IMR-90 (cell line): Measurements from ENCODE around the gene PERM1. TPM values are rescaled to one million over a fixed set of nuclear protein-coding genes. Genes with fewer than 3 reads are reported as not detected.
A peak's percentile ranks its signal among the peaks of the same experiment; 100 is the strongest.
"Not testable (repeated sequence)": the region's sequence is repeated elsewhere in the genome, so short reads cannot be mapped to it uniquely, and the experiment has no call there.

Source experiments
- ATAC-seq: fragments of 200-7000 bp; cut with Tn5 transposase; 2 replicates; pipeline ENCODE4 v1.9.1; 2020; ENCODE audit warnings: low read depth, mild to moderate bottlenecking, moderate library complexity
- BruUV-seq: library from RNA; stranded (reverse); fragments of 400-500 nt; replicated peaks from 2 replicates; lab custom pipeline; 2021; lab: Mats Ljungman, UMichigan
- CTCF ChIA-PET: fragments of 300-600 bp; formaldehyde crosslinking; extraction: SDS; loops from one replicate; lab custom pipeline; 2021; ENCODE audit warnings: antibody characterized with exemption; lab: Yijun Ruan, JAX
- POLR2A ChIA-PET: fragments of 300-600 bp; sonication (Branson Sonifier 250); formaldehyde crosslinking; loops from one replicate; lab custom pipeline; 2022; ENCODE audit warnings: antibody characterized with exemption; ENCODE audit not compliant: unreplicated experiment; lab: Charles Lee
- DNase-seq: peaks from one replicate; pipeline ENCODE4 v3.0.0; 2013
- H2AFZ ChIP-seq: replicated peaks from 2 replicates; pipeline ENCODE3; 2013; ENCODE audit warnings: low read length, mild to moderate bottlenecking; ENCODE audit not compliant: poor library complexity
- H2AK5ac ChIP-seq: 2 replicates; pipeline ENCODE4 v1.6.1; 2013; ENCODE audit warnings: low read depth, low read length, inconsistent platforms
- H2AK9ac ChIP-seq: replicated peaks from 2 replicates; pipeline ENCODE3; 2013; ENCODE audit warnings: mild to moderate bottlenecking, low read depth, low read length, moderate library complexity; ENCODE audit not compliant: poor library complexity
- H2BK120ac ChIP-seq: 2 replicates; pipeline ENCODE4 v1.6.1; 2013; ENCODE audit warnings: low read depth, low read length, inconsistent platforms
- H2BK15ac ChIP-seq: 3 replicates; pipeline ENCODE4 v1.6.1; 2013; ENCODE audit warnings: low read depth, low read length, inconsistent platforms
- H2BK20ac ChIP-seq: 2 replicates; pipeline ENCODE4 v1.6.1; 2013; ENCODE audit warnings: low read depth, mild to moderate bottlenecking, inconsistent platforms, low read length, moderate library complexity
- H2BK5ac ChIP-seq: 2 replicates; pipeline ENCODE4 v1.6.1; 2013; ENCODE audit warnings: mild to moderate bottlenecking, low read depth, low read length, inconsistent platforms; ENCODE audit not compliant: poor library complexity, severe bottlenecking
- H3K14ac ChIP-seq: replicated peaks from 2 replicates; pipeline ENCODE4 v1.6.1; 2013; ENCODE audit warnings: low read depth, low read length, inconsistent platforms
- H3K18ac ChIP-seq: 2 replicates; pipeline ENCODE4 v1.6.1; 2013; ENCODE audit warnings: low read depth, low read length, control low read depth
- H3K23ac ChIP-seq: 2 replicates; pipeline ENCODE4 v1.6.1; 2013; ENCODE audit warnings: low read depth, low read length, inconsistent platforms
- H3K27ac ChIP-seq: 2 replicates; pipeline ENCODE4 v1.5.1; 2013; ENCODE audit warnings: mild to moderate bottlenecking, control low read depth, low read length; ENCODE audit not compliant: insufficient read depth
- H3K27me3 ChIP-seq: 2 replicates; pipeline ENCODE4 v1.6.1; 2013; ENCODE audit warnings: low read length; ENCODE audit not compliant: control insufficient read depth, insufficient read depth
- H3K36me3 ChIP-seq: 2 replicates; pipeline ENCODE4 v1.6.1; 2013; ENCODE audit warnings: low read length, mixed read lengths; ENCODE audit not compliant: control insufficient read depth, insufficient read depth
- H3K4ac ChIP-seq: 2 replicates; pipeline ENCODE4 v1.6.1; 2013; ENCODE audit warnings: low read depth, low read length, inconsistent platforms
- H3K4me1 ChIP-seq: 2 replicates; pipeline ENCODE4 v1.6.1; 2013; ENCODE audit warnings: low read length, mixed read lengths; ENCODE audit not compliant: control insufficient read depth, insufficient read depth
- H3K4me2 ChIP-seq: 2 replicates; pipeline ENCODE4 v1.6.1; 2013; ENCODE audit warnings: low read depth, mild to moderate bottlenecking, control low read depth, low read length, moderate library complexity
- H3K4me3 ChIP-seq: 2 replicates; pipeline ENCODE4 v1.5.1; 2013; ENCODE audit warnings: low read depth, mild to moderate bottlenecking, control low read depth, low read length, moderate library complexity; ENCODE audit not compliant: insufficient read depth
- H3K56ac ChIP-seq: 2 replicates; pipeline ENCODE4 v1.6.1; 2013; ENCODE audit warnings: low read length, inconsistent platforms; ENCODE audit not compliant: insufficient read depth; ENCODE audit errors: extremely low read depth
- H3K79me1 ChIP-seq, 2 experiments: 2 replicates each; pipeline ENCODE4 v1.6.1; 2013; ENCODE audit warnings: low read length in 2 of 2, inconsistent platforms in 1 of 2, low read depth in 1 of 2
- H3K9ac ChIP-seq: 2 replicates; pipeline ENCODE4 v1.6.1; 2013; ENCODE audit warnings: low read depth, low read length, control low read depth
- H3K9me1 ChIP-seq: 2 replicates; pipeline ENCODE4 v1.6.1; 2013; ENCODE audit warnings: low read length, inconsistent platforms; ENCODE audit not compliant: insufficient read depth
- H3K9me3 ChIP-seq: 2 replicates; pipeline ENCODE4 v1.6.1; 2013; ENCODE audit warnings: low read length; ENCODE audit not compliant: control insufficient read depth, insufficient read depth
- H4K20me1 ChIP-seq: 2 replicates; pipeline ENCODE4 v1.6.1; 2013; ENCODE audit warnings: low read length, inconsistent platforms; ENCODE audit not compliant: insufficient read depth
- H4K5ac ChIP-seq: 2 replicates; pipeline ENCODE4 v1.6.1; 2013; ENCODE audit warnings: mild to moderate bottlenecking, low read depth, low read length, control low read depth
- H4K8ac ChIP-seq, 2 experiments: 2 replicates each; pipeline ENCODE4 v1.6.1; 2013; ENCODE audit warnings: low read depth in 2 of 2, low read length in 2 of 2, control low read depth in 1 of 2, inconsistent platforms in 1 of 2
- H4K91ac ChIP-seq: 2 replicates; pipeline ENCODE4 v1.6.1; 2013; ENCODE audit warnings: low read depth, low read length, inconsistent platforms; ENCODE audit not compliant: insufficient read depth
- POLR2A ChIP-seq: IDR thresholded peaks from 2 replicates; pipeline ENCODE4 v1.6.1; 2012; ENCODE audit warnings: mild to moderate bottlenecking, low read depth, low read length
- WGBS, 2 experiments: methylation state at CpG; one replicate each; pipeline versions ENCODE4 v1.1.5 to v1.1.7; 2013; ENCODE audit warnings: missing lambda C conversion rate in 2 of 2; ENCODE audit not compliant: insufficient read length in 1 of 2; ENCODE audit errors: extremely low coverage in 2 of 2; 5-methylcytosine and 5-hydroxymethylcytosine counted together
- dilution Hi-C: fragments of 300-500 bp; cut with HindIII; formaldehyde crosslinking; loops from one replicate; pipeline ENCODE4 v1.14.3; 2018; ENCODE audit warnings: low sequenced_read_pairs; ENCODE audit not compliant: unreplicated experiment
- in situ Hi-C: fragments of 300-500 bp; cut with MboI; formaldehyde crosslinking; loops from 3 replicates; pipeline ENCODE4 v1.14.3; 2019; ENCODE audit warnings: low sequenced_read_pairs, inconsistent platforms, mixed read lengths
- intact Hi-C: fragments of 100-400 bp; cut with micrococcal nuclease; formaldehyde crosslinking; loops from 2 replicates; pipeline ENCODE4 v1.10.0; 2022
- polyA plus RNA-seq, 3 experiments: library from polyadenylated mRNA; depleted of rRNA; stranded (reverse); fragments of >200 nt; gene quantifications; 2 replicates each; pipeline ENCODE4 v1.2.3, GENCODE V29; 2012; ENCODE audit warnings: low replicate concordance in 1 of 3
- total RNA-seq: library from RNA; depleted of rRNA; stranded (reverse); fragments of >200 nt; gene quantifications from 2 replicates; pipeline ENCODE4 v1.2.3, GENCODE V29; 2012

The PERM1 gene
- total and polyA plus RNA-seq, 2 of the 4 experiments (the other 2 are of a cell fraction), result not detected

DNA sequence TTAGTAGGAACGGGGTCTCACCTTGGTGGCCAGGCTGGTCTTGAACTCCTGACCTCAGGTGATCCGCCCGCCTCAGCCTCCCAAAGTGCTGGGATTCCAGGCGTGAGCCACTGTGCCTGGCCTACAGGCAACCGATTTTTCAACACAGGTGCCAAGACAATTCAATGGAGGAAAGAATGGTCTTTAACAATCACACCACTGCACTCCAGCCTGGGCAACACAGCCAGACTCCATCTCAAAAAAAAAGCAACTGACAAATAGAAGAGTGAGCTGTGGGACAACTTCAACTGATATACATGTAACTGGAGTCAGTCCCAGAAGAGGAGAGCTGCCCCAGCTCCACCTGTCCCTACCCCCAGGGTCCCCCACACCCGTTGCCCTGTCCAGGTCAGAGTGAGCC is 12.7 kb upstream of the PERM1 start:
- H2AFZ ChIP-seq, CTCF ChIA-PET, H3K4me3 ChIP-seq, POLR2A ChIA-PET, H3K23ac ChIP-seq, DNase-seq, H3K27me3 ChIP-seq, H4K8ac ChIP-seq, H4K20me1 ChIP-seq, H3K4ac ChIP-seq, ATAC-seq, H3K27ac ChIP-seq, BruUV-seq, H3K14ac ChIP-seq, H2BK120ac ChIP-seq, H2AK9ac ChIP-seq, H2BK15ac ChIP-seq, H3K4me2 ChIP-seq, H3K56ac ChIP-seq, H4K91ac ChIP-seq, H2BK5ac ChIP-seq, H3K9me1 ChIP-seq, H4K5ac ChIP-seq, H2AK5ac ChIP-seq, H2BK20ac ChIP-seq, H3K9ac ChIP-seq, H3K4me1 ChIP-seq, dilution Hi-C loops, intact Hi-C loops, H3K18ac ChIP-seq, H3K36me3 ChIP-seq, in situ Hi-C loops: not testable (repeated sequence)
- H3K79me1 ChIP-seq, result peaks cover 0 to 15% of the 10 kb centered on the region in 2 experiments; a peak in 3 of 4 replicates
- peaks cover 10% of the 10 kb centered on the region for H3K9me3 ChIP-seq
- TF ChIP-seq POLR2A, result peak; percentile 55; the same call in 1 of the 2 replicates
- 83% methylated on average over 1 of the region's 6 CpGs; no CpG with 5 or more reads in 1 of the 2 experiments for WGBS, 2 experiments
